ENCODE results near the gene LIMA1.
"Not testable (repeated sequence)": the region's sequence is repeated elsewhere in the genome, so short reads cannot be mapped to it uniquely, and the experiment has no call there.

The LIMA1 gene
- total RNA-seq, result 26.2 to 155 (median 41.0) reads per million in 9 experiments

- Mint-ChIP-seq H3K9me3 (no peaks in the 10 kb centered on the region), H3K4me3 (peak within 1 kb of the TSS; percentile 86 to 94), H3K27me3 (no peaks in the 10 kb centered on the region), H3K36me3 (ENCODE audit: insufficient read depth) (no peaks in the 10 kb centered on the region), H3K4me1 (ENCODE audit: low read depth in 2 of 2) (peaks cover 7 to 14% of the 10 kb centered on the region in 2 donors), H3K27ac (peak within 1 kb of the TSS; percentile 65 to 72)
- ATAC-seq (replicated peaks) (peak; percentile 99), DNase-seq (peak; percentile 85 to 86 (median 86))
These were observed at the start of gene LIMA1 for GRCh38 chr12:50283229-50283923. Gene LIMA1, minus strand, starts transcription at chr12:50283520. Its CDS starts 34,769 bp downstream, at chr12:50248751.

GRCh38 chr12:50331745-50332144 lies 48.4 kb upstream of the LIMA1 start:
- ATAC-seq (replicated peaks) (no peak), DNase-seq (no peak)
- Mint-ChIP-seq H3K4me3 (no peak overlapping the region), H3K4me1 (ENCODE audit: low read depth in 2 of 2) (no peaks in the 10 kb centered on the region), H3K27me3 (no peaks in the 10 kb centered on the region), H3K27ac (no peak overlapping the region), H3K36me3 (ENCODE audit: insufficient read depth) (no peaks in the 10 kb centered on the region), H3K9me3 (no peaks in the 10 kb centered on the region)

- H3K4me1 Mint-ChIP-seq (ENCODE audit: low read depth in 2 of 2); H3K27me3 Mint-ChIP-seq; H3K27ac Mint-ChIP-seq; H3K4me3 Mint-ChIP-seq; H3K9me3 Mint-ChIP-seq; H3K36me3 Mint-ChIP-seq (ENCODE audit: insufficient read depth); DNase-seq; ATAC-seq (replicated peaks): not testable (repeated sequence)
These were observed 45.3 kb upstream of the LIMA1 start for GRCh38 chr12:50328664-50329063.

- Mint-ChIP-seq H3K27ac (no peak overlapping the region), H3K27me3 (no peaks in the 10 kb centered on the region), H3K4me3 (no peak overlapping the region), H3K4me1 (ENCODE audit: low read depth in 2 of 2) (no peaks in the 10 kb centered on the region), H3K36me3 (ENCODE audit: insufficient read depth) (no peaks in the 10 kb centered on the region), H3K9me3 (no peaks in the 10 kb centered on the region)
- ATAC-seq (replicated peaks), result no peak
- DNase-seq, result no peak
These were observed 43.4 kb upstream of the LIMA1 start for GRCh38 chr12:50326590-50327284.

- ATAC-seq (replicated peaks) (no peak), DNase-seq (no peak)
- no peak overlapping the region for H3K4me3 Mint-ChIP-seq
- no peaks in the 10 kb centered on the region for H3K9me3 Mint-ChIP-seq
- no peak overlapping the region for H3K27ac Mint-ChIP-seq
- no peaks in the 10 kb centered on the region for H3K4me1 Mint-ChIP-seq (ENCODE audit: low read depth in 2 of 2)
- H3K27me3 Mint-ChIP-seq, result no peaks in the 10 kb centered on the region
- no peaks in the 10 kb centered on the region for H3K36me3 Mint-ChIP-seq (ENCODE audit: insufficient read depth)
These were observed 42.6 kb upstream of the LIMA1 start for GRCh38 chr12:50325890-50326391.

- ATAC-seq (replicated peaks); H3K27ac Mint-ChIP-seq; H3K4me3 Mint-ChIP-seq; H3K4me1 Mint-ChIP-seq (ENCODE audit: low read depth in 2 of 2); H3K9me3 Mint-ChIP-seq; DNase-seq; H3K27me3 Mint-ChIP-seq; H3K36me3 Mint-ChIP-seq (ENCODE audit: insufficient read depth): not testable (repeated sequence)
These were observed 41.5 kb upstream of the LIMA1 start for GRCh38 chr12:50324770-50325169.

- DNase-seq; H3K27me3 Mint-ChIP-seq; H3K36me3 Mint-ChIP-seq (ENCODE audit: insufficient read depth); H3K9me3 Mint-ChIP-seq; H3K4me1 Mint-ChIP-seq (ENCODE audit: low read depth in 2 of 2); ATAC-seq (replicated peaks); H3K4me3 Mint-ChIP-seq; H3K27ac Mint-ChIP-seq: not testable (repeated sequence)
These were observed 40.8 kb upstream of the LIMA1 start for GRCh38 chr12:50324077-50324476.

- DNase-seq (no peak), ATAC-seq (replicated peaks) (no peak)
- Mint-ChIP-seq H3K9me3 (no peaks in the 10 kb centered on the region), H3K27me3 (no peaks in the 10 kb centered on the region), H3K27ac (no peak overlapping the region), H3K4me1 (ENCODE audit: low read depth in 2 of 2) (no peaks in the 10 kb centered on the region), H3K4me3 (no peak overlapping the region), H3K36me3 (ENCODE audit: insufficient read depth) (no peaks in the 10 kb centered on the region)
These were observed 38.9 kb upstream of the LIMA1 start for GRCh38 chr12:50322206-50322605.

- no peaks in the 10 kb centered on the region for H3K4me1 Mint-ChIP-seq (ENCODE audit: low read depth in 2 of 2)
- no peaks in the 10 kb centered on the region for H3K9me3 Mint-ChIP-seq
- no peak overlapping the region for H3K4me3 Mint-ChIP-seq
- DNase-seq, result no peak
- no peak overlapping the region for H3K27ac Mint-ChIP-seq
- H3K36me3 Mint-ChIP-seq (ENCODE audit: insufficient read depth), result no peaks in the 10 kb centered on the region
- ATAC-seq (replicated peaks), result no peak
- H3K27me3 Mint-ChIP-seq, result no peaks in the 10 kb centered on the region
These were observed 33.9 kb upstream of the LIMA1 start for GRCh38 chr12:50317203-50317602.

- Mint-ChIP-seq H3K4me3 (no peak overlapping the region), H3K27ac (no peak overlapping the region), H3K4me1 (ENCODE audit: low read depth in 2 of 2) (no peaks in the 10 kb centered on the region), H3K36me3 (ENCODE audit: insufficient read depth) (no peaks in the 10 kb centered on the region), H3K27me3 (no peaks in the 10 kb centered on the region), H3K9me3 (no peaks in the 10 kb centered on the region)
- ATAC-seq (replicated peaks), result no peak
- no peak for DNase-seq
These were observed 32.5 kb upstream of the LIMA1 start for GRCh38 chr12:50315803-50316202.

- DNase-seq (no peak), ATAC-seq (replicated peaks) (no peak)
- Mint-ChIP-seq H3K4me3 (no peak overlapping the region), H3K27me3 (no peaks in the 10 kb centered on the region), H3K36me3 (ENCODE audit: insufficient read depth) (no peaks in the 10 kb centered on the region), H3K27ac (no peak overlapping the region), H3K4me1 (ENCODE audit: low read depth in 2 of 2) (no peaks in the 10 kb centered on the region), H3K9me3 (no peaks in the 10 kb centered on the region)
These were observed 31.5 kb upstream of the LIMA1 start for GRCh38 chr12:50314636-50315312.

- not testable (repeated sequence) for H3K4me3 Mint-ChIP-seq; H3K27me3 Mint-ChIP-seq; ATAC-seq (replicated peaks); DNase-seq; H3K4me1 Mint-ChIP-seq (ENCODE audit: low read depth in 2 of 2); H3K36me3 Mint-ChIP-seq (ENCODE audit: insufficient read depth); H3K9me3 Mint-ChIP-seq
- peak overlapping the region in 1 of 2 donors; percentile 60 for H3K27ac Mint-ChIP-seq
These were observed 30.7 kb upstream of the LIMA1 start for GRCh38 chr12:50313971-50314370.

GRCh38 chr12:50313256-50313931 lies 30.1 kb upstream of the LIMA1 start:
- no peaks in the 10 kb centered on the region for H3K4me1 Mint-ChIP-seq (ENCODE audit: low read depth in 2 of 2)
- ATAC-seq (replicated peaks) (no peak), DNase-seq (no peak)
- no peak overlapping the region for H3K4me3 Mint-ChIP-seq
- no peaks in the 10 kb centered on the region for H3K36me3 Mint-ChIP-seq (ENCODE audit: insufficient read depth)
- peak overlapping the region in 1 of 2 donors; percentile 60 for H3K27ac Mint-ChIP-seq
- H3K9me3 Mint-ChIP-seq, result no peaks in the 10 kb centered on the region
- H3K27me3 Mint-ChIP-seq, result no peaks in the 10 kb centered on the region

All from effector memory CD8-positive, alpha-beta T cell (primary cell).